Measurements from ENCODE around the gene ANG. TPM values are rescaled to one million over a fixed set of nuclear protein-coding genes. Genes with fewer than 3 reads are reported as not detected.

Gene ANG
- total RNA-seq, 1 experiment from 2014 or later = 3.2 TPM

- no peak for TF ChIP-seq CTCF (conservative IDR thresholded peaks at IDR 0.05)
- Mint-ChIP-seq H3K27me3 (ENCODE audit: low read depth) (peaks cover 5% of the 10 kb centered on the region), H3K27ac (no peak overlapping the region), H3K4me1 (peaks cover 14 to 19% of the 10 kb centered on the region in 2 experiments), H3K9me3 (no peaks in the 10 kb centered on the region), H3K36me3 (ENCODE audit: insufficient read depth in 1 of 3, low read depth in 3 of 3) (no peaks in the 10 kb centered on the region), H3K4me3 (0 out of 5 replicates have a peak overlapping the region, but pooled peaks of 1 of the 2 experiments have one; percentile 26)
- Histone ChIP-seq H3K27me3 (ENCODE audit: insufficient read depth, low read length) (no peaks in the 10 kb centered on the region), H4K20me1 (ENCODE audit: control insufficient read depth, insufficient read depth, insufficient read length) (no peaks in the 10 kb centered on the region), H3K9ac (ENCODE audit: extremely low read depth, insufficient read length, low read length) (no peak overlapping the region), H3K79me2 (ENCODE audit: insufficient read depth, low read length) (no peaks in the 10 kb centered on the region), H3T11ph (ENCODE audit: low read length) (no peak overlapping the region), H2AFZ (ENCODE audit: low read length) (no peak overlapping the region), H3K23ac (ENCODE audit: insufficient read length, low read depth, low read length) (no peak overlapping the region), H3K18ac (ENCODE audit: insufficient read length, low read depth, low read length) (no peak overlapping the region), H3K14ac (ENCODE audit: insufficient read depth, low read length) (no peak overlapping the region), H2BK15ac (ENCODE audit: low read depth, low read length) (no peak overlapping the region), H2BK120ac (ENCODE audit: low read depth, low read length, poor library complexity, severe bottlenecking) (no peak overlapping the region), H2AK5ac (ENCODE audit: insufficient read length, low read length) (no peak overlapping the region), H4K5ac (ENCODE audit: insufficient read length, low read depth, low read length) (no peak overlapping the region), H2BK20ac (ENCODE audit: low read depth, low read length, poor library complexity, severe bottlenecking) (no peak overlapping the region), H2BK5ac (ENCODE audit: insufficient read length, low read length) (no peak overlapping the region), H3K4me2 (ENCODE audit: insufficient read depth, insufficient read length, low read length) (no peak overlapping the region), H4K8ac (replicated peaks; ENCODE audit: insufficient read length, low read depth, low read length) (no peak overlapping the region), H3K4me1 (ENCODE audit: insufficient read depth, low read length) (peaks cover 2% of the 10 kb centered on the region; the same call in 1 of the 2 replicates), H3K23me2 (ENCODE audit: insufficient read length, low read depth, low read length, poor library complexity, severe bottlenecking) (peaks cover 1% of the 10 kb centered on the region), H3K9me3 (ENCODE audit: control insufficient read depth, low read depth, low read length) (no peaks in the 10 kb centered on the region), H3K56ac (ENCODE audit: insufficient read length, low read depth, low read length) (no peak overlapping the region), H3K79me1 (ENCODE audit: insufficient read depth, low read depth, low read length, poor library complexity, severe bottlenecking) (no peaks in the 10 kb centered on the region), H3K4ac (ENCODE audit: low read depth, low read length) (no peak overlapping the region), H2BK12ac (ENCODE audit: insufficient read length, low read depth, low read length) (no peak overlapping the region), H4K91ac (ENCODE audit: insufficient read length, low read depth, low read length) (no peak overlapping the region), H3K27ac (ENCODE audit: insufficient read length, low read depth, low read length) (no peak overlapping the region)
- no peak for DNase-seq
- WGBS (ENCODE audit: extremely low coverage, insufficient read length, low lambda C conversion rate) = no CpG with 5 or more reads among the region's 2 CpGs
These were observed 12.9 kb upstream of the ANG start for GRCh38 chr14:20675669-20676068.

Measured in H9 (cell line).